Hepatocyte (in vitro differentiated cells): ENCODE measurements around the gene SLC44A5. TPM values are rescaled to one million over a fixed set of nuclear protein-coding genes. Genes with fewer than 3 reads are reported as not detected.

Experiments
- DNase-seq: peaks from one replicate; pipeline ENCODE4 v3.0.0-alpha.2; 2016; ENCODE audit warnings: low spot score
- H2AFZ ChIP-seq: fragments of 200-600 bp; sonication (generic); 2 replicates; pipeline ENCODE4 v1.6.0; 2016; ENCODE audit warnings: antibody characterized with exemption, mild to moderate bottlenecking
- H3K27ac ChIP-seq: fragments of 200-600 bp; sonication (generic); 2 replicates; pipeline ENCODE4 v1.5.1; 2016; ENCODE audit warnings: mild to moderate bottlenecking
- H3K27me3 ChIP-seq: fragments of 200-600 bp; sonication (generic); 2 replicates; pipeline ENCODE4 v1.6.1; 2016
- H3K36me3 ChIP-seq: fragments of 200-600 bp; sonication (generic); replicated peaks from 2 replicates; pipeline ENCODE4 v1.5.1; 2016; ENCODE audit warnings: low read depth; ENCODE audit not compliant: insufficient read depth
- H3K4me1 ChIP-seq: fragments of 200-600 bp; sonication (generic); 2 replicates; pipeline ENCODE4 v1.5.1; 2016; ENCODE audit warnings: mild to moderate bottlenecking, moderate library complexity; ENCODE audit not compliant: insufficient read depth
- H3K4me2 ChIP-seq: fragments of 200-600 bp; sonication (generic); 2 replicates; pipeline ENCODE4 v1.6.0; 2016
- H3K4me3 ChIP-seq: fragments of 200-600 bp; sonication (generic); 2 replicates; pipeline ENCODE4 v1.5.1; 2016; ENCODE audit warnings: mild to moderate bottlenecking
- H3K79me2 ChIP-seq: fragments of 200-600 bp; sonication (generic); 2 replicates; pipeline ENCODE4 v1.6.0; 2017; ENCODE audit warnings: mild to moderate bottlenecking
- H3K9me2 ChIP-seq: fragments of 200-600 bp; sonication (generic); replicated peaks from 2 replicates; pipeline ENCODE4 v1.6.0; 2017; ENCODE audit warnings: mild to moderate bottlenecking; ENCODE audit not compliant: insufficient read depth
- H3K9me3 ChIP-seq: fragments of 200-600 bp; sonication (generic); 2 replicates; pipeline ENCODE4 v1.5.1; 2016; ENCODE audit warnings: low read depth, mild to moderate bottlenecking
- H4K20me1 ChIP-seq: fragments of 200-600 bp; sonication (generic); 2 replicates; pipeline ENCODE4 v1.6.0; 2016; ENCODE audit warnings: mild to moderate bottlenecking; ENCODE audit not compliant: insufficient read depth, poor library complexity, severe bottlenecking
- CTCF ChIP-seq: fragments of 200-600 bp; sonication (generic); IDR thresholded peaks from 2 replicates; pipeline ENCODE4 v1.5.1; 2016; ENCODE audit warnings: antibody characterized with exemption, mild to moderate bottlenecking; ENCODE audit not compliant: poor library complexity
- EZH2 ChIP-seq: fragments of 200-600 bp; sonication (generic); IDR thresholded peaks from 2 replicates; pipeline ENCODE4 v1.6.1; 2016; ENCODE audit warnings: antibody characterized with exemption, mild to moderate bottlenecking, borderline replicate concordance
- EZH2phosphoT487 ChIP-seq: fragments of 200-600 bp; sonication (generic); IDR thresholded peaks from one replicate; pipeline ENCODE4 v1.6.1; 2018; ENCODE audit warnings: antibody characterized with exemption, mild to moderate bottlenecking, low read depth, moderate library complexity; ENCODE audit not compliant: unreplicated experiment, severe bottlenecking
- WGBS: methylation state at CpG from one replicate; pipeline ENCODE4 v1.1.6; 2016; ENCODE audit warnings: low lambda C conversion rate; ENCODE audit errors: missing lambda C conversion rate; 5-methylcytosine and 5-hydroxymethylcytosine counted together
- polyA plus RNA-seq: library from polyadenylated mRNA; unstranded; fragments of >200 nt; fragmentation: Nextera tagmentation; extraction: Ambion mirVana; gene quantifications from 2 replicates; pipeline ENCODE4 v1.2.1, GENCODE V29; 2016
- total RNA-seq: library from RNA; depleted of rRNA; stranded (reverse); fragments of >200 nt; gene quantifications from 2 replicates; pipeline ENCODE4 v1.2.3, GENCODE V29; 2014

SLC44A5 gene
- total and polyA plus RNA-seq, 2 experiments from 2014 or later = 2.1 to 4.8 TPM

- no peak overlapping the region for H2AFZ ChIP-seq
- WGBS = 89% methylated on average over 2 of the region's 2 CpGs
- H3K9me2 ChIP-seq = no peaks in the 10 kb centered on the region
- TF ChIP-seq EZH2phosphoT487 (no peak), EZH2 (no peak), CTCF (no peak)
- no peaks in the 10 kb centered on the region for H3K9me3 ChIP-seq
- no peak overlapping the region for H3K27ac ChIP-seq
- H3K4me3 ChIP-seq = no peak overlapping the region
- no peaks in the 10 kb centered on the region for H3K27me3 ChIP-seq
- DNase-seq = no peak
- no peaks in the 10 kb centered on the region for H4K20me1 ChIP-seq
- H3K4me2 ChIP-seq = no peak overlapping the region
- no peaks in the 10 kb centered on the region for H3K4me1 ChIP-seq
- no peaks in the 10 kb centered on the region for H3K36me3 ChIP-seq
- H3K79me2 ChIP-seq = no peaks in the 10 kb centered on the region
These were observed 436.7 kb downstream of the SLC44A5 start for GRCh38 chr1:75174031-75174760.

GRCh38 chr1:75172556-75172955 is 438.4 kb downstream of the SLC44A5 start:
- no peak for DNase-seq
- Histone ChIP-seq H3K9me3 (no peaks in the 10 kb centered on the region), H2AFZ (no peak overlapping the region), H3K27ac (no peak overlapping the region), H3K27me3 (no peaks in the 10 kb centered on the region), H3K4me2 (no peak overlapping the region), H3K9me2 (no peaks in the 10 kb centered on the region), H3K4me3 (no peak overlapping the region), H4K20me1 (no peaks in the 10 kb centered on the region), H3K79me2 (no peaks in the 10 kb centered on the region), H3K4me1 (no peaks in the 10 kb centered on the region), H3K36me3 (no peaks in the 10 kb centered on the region)
- 30% methylated on average over 1 of the region's 1 CpG for WGBS
- no peak for TF ChIP-seq EZH2
- TF ChIP-seq EZH2phosphoT487 = no peak
- TF ChIP-seq CTCF = no peak

GRCh38 chr1:75171876-75172275 is 439.0 kb downstream of the SLC44A5 start:
- Histone ChIP-seq H3K36me3 (no peaks in the 10 kb centered on the region), H3K27ac (no peak overlapping the region), H3K9me2 (no peaks in the 10 kb centered on the region), H3K9me3 (no peaks in the 10 kb centered on the region), H4K20me1 (no peaks in the 10 kb centered on the region), H3K27me3 (no peaks in the 10 kb centered on the region), H2AFZ (no peak overlapping the region), H3K4me1 (no peaks in the 10 kb centered on the region), H3K79me2 (no peaks in the 10 kb centered on the region), H3K4me2 (no peak overlapping the region), H3K4me3 (no peak overlapping the region)
- no peak for TF ChIP-seq CTCF
- no peak for TF ChIP-seq EZH2
- no peak for TF ChIP-seq EZH2phosphoT487
- DNase-seq = no peak
- WGBS = 83% methylated on average over 1 of the region's 1 CpG
